B cell (primary cell): ENCODE measurements around the gene TFEB. TPM values are rescaled to one million over a fixed set of nuclear protein-coding genes. Genes with fewer than 3 reads are reported as not detected.

ENCODE experiments used
- ATAC-seq: fragments of 200-7000 bp; cut with Tn5 transposase; one replicate; pipeline ENCODE4 v1.10.0; 2021; ENCODE audit warnings: low read depth, mild to moderate bottlenecking, moderate number of reproducible peaks, moderate library complexity
- CTCF ChIA-PET: fragments of 350-600 bp; sonication (Branson Sonifier 250); formaldehyde crosslinking; loops from one replicate; lab custom pipeline; 2021; ENCODE audit warnings: antibody characterized with exemption, inconsistent platforms; lab: Charles Lee
- POLR2A ChIA-PET: fragments of 350-600 bp; sonication (Branson Sonifier 250); formaldehyde crosslinking; loops from one replicate; lab custom pipeline; 2021; ENCODE audit warnings: antibody characterized with exemption; lab: Charles Lee
- DNase-seq: peaks from one replicate; pipeline ENCODE4 v3.0.0; 2013
- H2AFZ ChIP-seq: 2 replicates; pipeline ENCODE4 v1.6.1; 2012; ENCODE audit warnings: mild to moderate bottlenecking, low read depth, low read length; ENCODE audit not compliant: insufficient read depth, poor library complexity, severe bottlenecking
- H3K27ac ChIP-seq, 2 donors: 1 replicate in 1 of 2; 2 replicates in 1 of 2; pipeline ENCODE4 v1.5.1; 2012 to 2013; ENCODE audit warnings: low read length in 2 of 2, mild to moderate bottlenecking in 2 of 2, moderate library complexity in 1 of 2
- H3K27me3 ChIP-seq, 4 experiments: fragments of 200-600 bp in 1 of 4; sonication (generic) in 1 of 4; replicated peaks in 1 of 4; 1 replicate in 2 of 4; 2 replicates in 2 of 4; pipeline versions ENCODE4 v1.6.1 to v1.7.0; 2013 to 2016; ENCODE audit warnings: low read length in 3 of 4, mild to moderate bottlenecking in 2 of 4, mixed read lengths in 1 of 4, moderate library complexity in 1 of 4; ENCODE audit not compliant: insufficient read depth in 4 of 4, control insufficient read depth in 3 of 4; ENCODE audit errors: control extremely low read depth in 1 of 4
- H3K36me3 ChIP-seq, 2 experiments: replicated peaks in 1 of 2; 1 replicate in 1 of 2; 2 replicates in 1 of 2; pipeline versions ENCODE4 v1.6.1 to v1.7.1; 2013; ENCODE audit warnings: low read length in 1 of 2; ENCODE audit not compliant: insufficient read depth in 2 of 2, control insufficient read depth in 1 of 2; ENCODE audit errors: control extremely low read depth in 1 of 2, extremely low read depth in 1 of 2
- H3K4me1 ChIP-seq, 2 donors: fragments of 200-600 bp in 1 of 2; sonication (generic) in 1 of 2; 1 replicate in 1 of 2; 2 replicates in 1 of 2; pipeline versions ENCODE4 v1.5.1 to v1.6.1; 2013 to 2017; ENCODE audit warnings: low read length in 2 of 2; ENCODE audit not compliant: control insufficient read depth in 2 of 2, insufficient read depth in 2 of 2
- H3K4me2 ChIP-seq: replicated peaks from 2 replicates; pipeline ENCODE3; 2012; ENCODE audit warnings: mild to moderate bottlenecking, low read depth, low read length; ENCODE audit not compliant: poor library complexity, severe bottlenecking
- H3K4me3 ChIP-seq, 5 experiments: fragments of 200-600 bp in 1 of 5; sonication (generic) in 1 of 5; 1 replicate in 3 of 5; 2 replicates in 2 of 5; pipeline versions ENCODE4 v1.5.1 to v1.7.0; 2011 to 2016; ENCODE audit warnings: low read length in 4 of 5, mild to moderate bottlenecking in 4 of 5, low read depth in 2 of 5, control low read depth in 1 of 5, moderate library complexity in 1 of 5; ENCODE audit not compliant: insufficient read depth in 1 of 5; ENCODE audit errors: control extremely low read depth in 1 of 5, extremely low read depth in 1 of 5
- H3K79me2 ChIP-seq: fragments of 200-600 bp; sonication (generic); one replicate; pipeline ENCODE4 v1.6.0; 2016; ENCODE audit warnings: low read length; ENCODE audit not compliant: control insufficient read depth, insufficient read depth
- H3K9ac ChIP-seq: fragments of 200-600 bp; sonication (generic); 2 replicates; pipeline ENCODE4 v1.6.1; 2017; ENCODE audit warnings: mild to moderate bottlenecking, low read length, moderate library complexity
- H3K9me3 ChIP-seq, 3 donors: one replicate each; pipeline versions ENCODE4 v1.6.1 to v1.7.1; 2013; ENCODE audit warnings: low read length in 2 of 3; ENCODE audit not compliant: control insufficient read depth in 2 of 3, insufficient read depth in 1 of 3; ENCODE audit errors: control extremely low read depth in 1 of 3
- H4K20me1 ChIP-seq: 2 replicates; pipeline ENCODE4 v1.6.0; 2012; ENCODE audit warnings: mild to moderate bottlenecking, low read length; ENCODE audit not compliant: insufficient read depth, control insufficient read depth, poor library complexity, severe bottlenecking
- H3K27ac Mint-ChIP-seq: one replicate; pipeline ENCODE4 v1.8.0; 2021; ENCODE audit warnings: mixed read lengths
- H3K27me3 Mint-ChIP-seq: one replicate; pipeline ENCODE4 v1.8.0; 2021; ENCODE audit warnings: mixed read lengths
- H3K4me1 Mint-ChIP-seq: one replicate; pipeline ENCODE4 v1.8.0; 2021; ENCODE audit warnings: mixed read lengths
- H3K4me3 Mint-ChIP-seq: one replicate; pipeline ENCODE4 v1.8.0; 2021; ENCODE audit warnings: mixed read lengths
- H3K9me3 Mint-ChIP-seq: one replicate; pipeline ENCODE4 v1.8.0; 2022; ENCODE audit warnings: mixed read lengths; ENCODE audit not compliant: insufficient read depth
- EZH2 ChIP-seq: IDR thresholded peaks from 2 replicates; pipeline ENCODE4 v1.6.1; 2012; ENCODE audit warnings: borderline replicate concordance, low read depth, mild to moderate bottlenecking, moderate library complexity, low read length; ENCODE audit not compliant: insufficient read depth, poor library complexity, severe bottlenecking
- WGBS: methylation state at CpG from one replicate; pipeline ENCODE4 v1.1.5; 2013; ENCODE audit warnings: missing lambda C conversion rate; ENCODE audit not compliant: insufficient coverage; 5-methylcytosine and 5-hydroxymethylcytosine counted together
- intact Hi-C: fragments of 100-400 bp; cut with micrococcal nuclease; formaldehyde crosslinking; loops from one replicate; pipeline ENCODE4 v1.10.0; 2022
- polyA plus RNA-seq: library from polyadenylated mRNA; depleted of rRNA; stranded (reverse); fragments of >200 nt; gene quantifications from 2 replicates; pipeline ENCODE4 v1.2.3, GENCODE V29; 2012
- total RNA-seq, 2 donors: library from RNA; stranded (reverse); fragments of 120-200 nt in 1 of 2; gene quantifications; 1 replicate in 1 of 2; 2 replicates in 1 of 2; pipeline versions ENCODE4 v1.2.3 to v1.2.4, GENCODE V29; 2013 to 2022
- TF ChIP-seq, protein P1 (sequence below): fragments of 200-600 bp; IDR thresholded peaks from one replicate; pipeline ENCODE4 v1.8.0; 2022; ENCODE audit warnings: antibody characterized with exemption, mild to moderate bottlenecking

TFEB gene
- total and polyA plus RNA-seq, 2 donors (not counting 1 experiment from before 2014, with no cell fraction given): 113 to 148 TPM

DNA sequence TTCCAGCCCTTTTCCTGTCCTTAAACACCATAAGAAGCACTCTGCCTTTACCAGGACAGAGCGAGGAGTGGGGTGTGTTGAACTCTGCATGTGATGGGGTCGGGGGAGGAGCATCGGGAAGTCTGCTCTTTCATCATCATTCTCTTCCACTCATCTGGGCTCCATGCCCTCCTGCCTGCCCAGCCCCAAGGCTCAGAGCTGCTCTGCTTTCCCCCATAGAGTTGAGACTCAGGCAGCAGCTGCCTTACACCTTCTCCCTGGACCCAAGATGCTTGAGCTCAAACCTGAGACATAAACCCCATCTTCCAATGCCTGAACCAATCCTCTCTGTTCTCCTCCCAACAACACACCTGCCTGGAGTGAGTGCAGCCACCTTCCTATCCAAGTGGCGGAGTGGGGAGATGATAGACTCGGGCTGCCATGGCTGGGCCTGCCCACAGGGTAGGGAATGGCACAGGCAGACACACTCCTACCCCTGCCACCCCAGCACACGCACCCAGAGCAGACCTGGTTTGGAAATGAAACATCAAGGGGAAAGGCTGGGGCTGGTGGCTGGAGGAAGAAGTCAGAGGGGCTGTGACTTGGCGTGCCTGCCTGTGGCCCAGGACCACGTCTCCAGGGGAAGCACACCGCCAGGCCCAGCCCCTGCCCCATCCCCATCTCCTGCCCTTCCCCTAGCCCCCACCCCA, 28.4 kb downstream of the TFEB start:
- Mint-ChIP-seq H3K4me1 (peaks cover 96% of the 10 kb centered on the region), H3K27ac (peak overlapping the region; percentile 100), H3K4me3 (peak overlapping the region; percentile 86), H3K9me3 (no peaks in the 10 kb centered on the region), H3K27me3 (no peaks in the 10 kb centered on the region)
- Histone ChIP-seq H3K9ac (peak overlapping the region; percentile 65), H3K4me2 (peak overlapping the region; percentile 82), H2AFZ (peak overlapping the region; percentile 17), H3K79me2 (peaks cover 97% of the 10 kb centered on the region), H3K4me1 (peaks cover 77 to 87% of the 10 kb centered on the region in 2 donors), H4K20me1 (peaks cover 21% of the 10 kb centered on the region), H3K27me3 (no peaks in the 10 kb centered on the region), H3K4me3 (peak overlapping the region in 4 of 5 experiments; percentile 4 to 53 (median 39)), H3K9me3 (no peaks in the 10 kb centered on the region), H3K27ac (peak overlapping the region; percentile 83 to 96), H3K36me3 (peaks cover under 1 to 56% of the 10 kb centered on the region in 2 experiments)
- peak; percentile 59 for DNase-seq
- intact Hi-C loops: loop anchor here (1.0 to 10.0 kb wide), 6 partner anchors 10 to 188 kb away; partner anchors contain the start of genes FOXP4, TFEB and USP49
- peak; percentile 4 for ATAC-seq
- 0% methylated on average over 2 of the region's 9 CpGs for WGBS
- TF ChIP-seq, protein P1, sequence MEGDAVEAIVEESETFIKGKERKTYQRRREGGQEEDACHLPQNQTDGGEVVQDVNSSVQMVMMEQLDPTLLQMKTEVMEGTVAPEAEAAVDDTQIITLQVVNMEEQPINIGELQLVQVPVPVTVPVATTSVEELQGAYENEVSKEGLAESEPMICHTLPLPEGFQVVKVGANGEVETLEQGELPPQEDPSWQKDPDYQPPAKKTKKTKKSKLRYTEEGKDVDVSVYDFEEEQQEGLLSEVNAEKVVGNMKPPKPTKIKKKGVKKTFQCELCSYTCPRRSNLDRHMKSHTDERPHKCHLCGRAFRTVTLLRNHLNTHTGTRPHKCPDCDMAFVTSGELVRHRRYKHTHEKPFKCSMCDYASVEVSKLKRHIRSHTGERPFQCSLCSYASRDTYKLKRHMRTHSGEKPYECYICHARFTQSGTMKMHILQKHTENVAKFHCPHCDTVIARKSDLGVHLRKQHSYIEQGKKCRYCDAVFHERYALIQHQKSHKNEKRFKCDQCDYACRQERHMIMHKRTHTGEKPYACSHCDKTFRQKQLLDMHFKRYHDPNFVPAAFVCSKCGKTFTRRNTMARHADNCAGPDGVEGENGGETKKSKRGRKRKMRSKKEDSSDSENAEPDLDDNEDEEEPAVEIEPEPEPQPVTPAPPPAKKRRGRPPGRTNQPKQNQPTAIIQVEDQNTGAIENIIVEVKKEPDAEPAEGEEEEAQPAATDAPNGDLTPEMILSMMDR: no peak
- no peak for TF ChIP-seq EZH2
- POLR2A ChIA-PET: interaction anchor here (2.7 to 11.0 kb wide), 5 partner anchors 9 to 25 kb away, joined by 11 to 342 read pairs (median 41); partner anchors contain the start of gene TFEB
- CTCF ChIA-PET: interaction anchor here (2.5 to 8.3 kb wide), 6 partner anchors 10 to 80 kb away, joined by 19 to 303 read pairs (median 116); partner anchors contain the start of genes TFEB and TOMM6
